Astrocyte of the hippocampus (primary cell): ENCODE measurements around the gene ELMOD3.
"Not testable (repeated sequence)": the region's sequence is repeated elsewhere in the genome, so short reads cannot be mapped to it uniquely, and the experiment has no call there.

Source experiments
- DNase-seq: peaks from one replicate; pipeline ENCODE4 v3.0.0; 2011; ENCODE audit warnings: low read depth, low spot score

ELMOD3 gene

DNA sequence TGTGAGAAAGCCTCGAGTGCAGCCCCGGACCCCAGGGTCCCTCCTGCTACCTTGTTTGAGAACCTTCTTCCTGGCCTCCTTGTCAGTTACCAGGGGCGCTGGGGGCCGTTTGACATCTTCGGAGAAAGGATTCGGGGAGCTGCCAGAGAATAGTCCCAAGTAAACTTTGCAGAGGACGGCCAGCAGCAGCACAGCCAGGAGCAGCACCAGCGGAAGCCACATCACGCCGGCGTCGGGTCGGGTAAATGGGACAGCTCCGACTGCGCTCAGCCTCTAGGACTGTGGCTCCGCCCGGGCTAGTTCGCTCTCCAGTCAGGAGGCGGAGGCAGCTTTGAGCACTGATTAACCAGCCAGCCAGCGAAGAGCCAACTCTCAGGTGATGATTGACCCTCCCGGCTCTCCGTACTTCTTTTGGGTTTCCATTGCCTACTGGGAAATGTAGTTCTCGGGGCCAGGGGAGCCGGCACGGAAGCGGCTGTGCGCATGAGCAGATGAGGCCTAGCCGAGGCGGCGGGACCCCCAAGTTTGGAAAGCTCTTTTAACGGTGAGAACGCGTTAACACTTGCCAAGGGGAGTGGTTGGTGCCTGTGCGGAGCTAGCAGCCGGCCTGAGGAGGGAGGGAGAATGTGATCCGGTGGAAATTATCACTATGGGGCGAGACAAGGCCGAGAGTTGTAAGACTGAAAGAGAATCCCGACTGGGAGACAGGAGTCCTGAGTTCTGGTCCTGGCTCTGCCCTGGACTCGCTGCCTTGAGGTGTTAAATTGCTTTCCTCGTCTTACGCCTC lies at the start of gene ELMOD3, which contains the start of gene RETSAT:
Gene ELMOD3 (plus strand): TSS at position 484 of the 787 bp plus-strand sequence. CDS start 2,430 bp downstream, outside the sequence.
Gene RETSAT (minus strand): TSS at position 243 of the 787 bp plus-strand sequence. CDS start 21 bp downstream, at position 222.
- DNase-seq, result peak; percentile 99

DNA sequence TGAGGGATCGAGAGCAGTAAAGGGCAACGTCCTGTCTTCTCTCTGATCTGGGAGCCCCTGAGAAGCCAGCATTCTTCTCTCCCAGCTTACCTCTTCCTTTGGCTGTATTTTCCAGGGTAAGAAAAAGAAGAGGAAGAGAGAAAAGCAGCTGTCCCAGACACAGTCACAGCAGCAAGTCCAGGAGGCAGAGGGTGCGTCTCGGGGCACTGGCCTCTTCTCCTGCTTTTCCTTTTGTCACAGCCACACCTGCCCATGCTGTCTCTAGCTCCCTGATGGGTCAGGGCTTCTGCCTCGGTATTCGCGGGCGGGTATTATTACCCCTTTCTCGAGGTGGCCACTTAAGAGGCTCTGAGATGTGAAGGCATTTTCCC lies 47.1 kb upstream of the ELMOD3 start:
- DNase-seq, result no peak

DNA sequence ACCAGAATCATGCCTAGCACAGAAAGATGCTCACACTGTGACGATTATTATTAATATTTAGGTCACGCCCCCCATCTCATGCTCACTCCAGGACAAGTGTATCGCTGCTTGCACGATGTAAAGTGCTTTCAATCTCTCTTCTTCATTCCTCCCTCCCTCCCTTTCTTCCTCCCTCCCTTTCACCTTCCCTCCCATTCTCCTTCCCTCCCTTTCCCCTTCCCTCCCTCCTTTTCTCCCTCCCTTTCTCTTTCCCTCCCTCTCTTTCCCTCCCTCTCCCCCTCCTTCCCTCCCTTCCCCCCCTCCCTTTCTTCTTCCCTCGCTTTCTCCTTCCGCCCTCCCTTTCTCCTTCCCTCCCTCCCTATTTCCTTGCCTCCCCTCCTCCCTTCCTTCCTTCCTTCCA lies 46.4 kb upstream of the ELMOD3 start:
- DNase-seq, result no peak

DNA sequence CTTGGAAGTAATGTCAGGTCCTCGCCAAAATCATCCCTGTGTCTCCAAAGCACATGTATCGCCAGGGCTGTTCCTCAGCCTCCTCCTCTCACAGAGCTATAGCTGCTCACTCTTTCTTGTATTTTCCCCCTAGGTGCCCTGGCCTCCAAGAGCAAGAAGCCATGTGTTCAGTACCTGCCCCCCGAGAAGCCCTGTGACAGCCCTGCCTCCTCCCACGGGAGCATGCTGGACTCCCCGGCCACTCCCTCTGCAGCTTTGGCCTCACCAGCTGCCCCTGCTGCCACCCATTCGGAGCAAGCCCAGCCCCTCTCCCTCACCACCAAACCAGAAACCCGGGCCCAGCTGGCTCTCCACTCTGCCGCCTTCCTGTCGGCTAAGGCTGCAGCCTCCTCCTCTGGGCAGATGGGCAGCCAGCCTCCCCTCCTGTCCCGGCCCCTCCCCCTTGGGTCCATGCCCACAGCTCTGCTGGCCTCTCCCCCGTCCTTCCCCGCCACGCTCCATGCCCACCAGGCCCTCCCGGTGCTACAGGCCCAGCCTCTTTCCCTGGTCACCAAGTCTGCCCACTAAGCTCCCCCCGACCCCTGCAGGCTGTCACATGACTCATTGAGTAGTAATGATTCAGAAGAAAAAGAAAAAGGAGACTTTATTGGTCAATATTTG lies 45.5 kb upstream of the ELMOD3 start:
- peak; percentile 72 for DNase-seq

DNA sequence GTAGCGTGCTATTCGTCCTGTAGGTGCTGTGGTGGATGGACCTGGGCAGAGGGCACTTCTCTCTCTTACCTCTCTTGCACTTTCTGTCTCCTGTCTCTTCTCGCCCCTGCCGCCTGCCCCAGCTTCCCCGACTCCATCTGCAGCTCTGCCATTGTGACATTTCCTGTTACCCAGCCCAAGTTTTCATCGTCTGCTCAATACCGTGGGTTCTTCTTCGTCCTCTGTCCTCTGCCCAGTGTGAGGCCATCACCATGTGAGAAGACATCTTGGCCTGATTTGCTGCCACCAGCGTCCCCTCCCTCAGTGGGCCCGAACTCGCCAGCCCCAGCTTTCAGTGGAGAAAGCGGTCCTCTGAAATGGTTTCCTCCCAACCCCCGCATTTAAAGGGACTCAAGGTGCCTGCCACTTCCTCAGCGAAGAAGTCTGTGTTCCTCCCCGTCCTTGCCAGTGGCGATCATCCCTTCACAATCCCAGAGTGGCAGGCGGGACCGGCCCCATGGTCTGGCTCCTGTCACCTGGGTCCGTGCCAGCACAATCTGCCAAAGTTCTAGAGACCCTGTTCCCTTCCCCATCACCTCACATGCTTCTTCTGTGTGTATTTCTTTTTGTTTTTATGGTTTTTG lies 44.8 kb upstream of the ELMOD3 start:
- DNase-seq, result no peak

DNA sequence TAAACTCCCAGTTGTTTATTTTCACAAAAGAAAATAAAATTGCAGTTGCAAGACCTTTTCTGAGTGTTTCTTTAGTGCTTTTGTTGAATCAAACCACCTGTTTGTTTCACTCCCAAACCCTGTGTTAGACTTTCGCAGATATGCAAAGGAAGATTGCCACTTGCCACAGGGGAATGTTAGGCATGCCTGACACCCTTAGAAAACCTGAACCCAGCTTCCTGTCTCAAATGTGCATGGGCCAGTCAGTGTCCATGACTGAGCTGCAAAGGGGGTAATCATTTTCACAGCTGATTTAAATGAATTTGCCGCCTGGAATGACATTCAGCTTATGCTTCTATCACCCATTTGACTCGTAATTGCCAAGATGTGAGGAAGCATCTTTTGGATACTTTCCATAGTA lies 44.2 kb upstream of the ELMOD3 start:
- DNase-seq, result peak; percentile 17

DNA sequence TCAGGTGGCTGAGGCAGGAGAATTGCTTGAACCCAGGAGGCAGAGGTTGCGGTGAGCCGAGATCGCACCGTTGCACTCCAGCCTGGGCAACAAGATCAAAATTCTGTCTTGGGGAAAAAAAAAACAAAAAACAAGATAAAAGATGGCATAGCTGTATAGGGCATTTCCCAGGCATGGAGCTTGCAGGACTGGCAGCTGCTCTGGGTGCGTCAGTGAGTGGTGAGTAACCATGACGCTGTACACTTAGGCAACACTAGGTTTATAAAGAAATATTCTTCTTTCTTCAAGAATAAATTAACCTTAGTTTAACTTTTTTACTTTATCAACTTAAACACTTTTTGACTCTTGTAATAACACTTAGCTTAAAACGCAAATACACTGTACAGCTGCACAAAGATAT lies 42.2 kb upstream of the ELMOD3 start:
- peak; percentile 57 for DNase-seq

DNA sequence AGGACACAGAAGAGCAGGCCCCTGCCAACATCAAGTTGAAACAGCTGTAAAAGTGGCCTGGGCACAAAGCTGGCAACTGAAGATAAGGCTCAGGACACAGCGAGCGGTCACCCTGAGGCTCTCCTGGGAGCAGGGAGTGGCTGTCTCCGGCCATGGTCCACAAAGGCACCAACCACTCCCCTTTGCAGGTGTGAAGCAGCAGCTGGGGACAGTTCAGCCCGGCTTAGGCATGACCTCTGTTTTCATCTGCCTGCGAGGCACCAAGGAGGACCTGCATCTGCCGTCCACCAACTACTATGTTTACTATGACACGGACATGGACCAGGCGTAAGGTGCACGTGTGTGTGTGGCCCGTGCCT lies 39.7 kb upstream of the ELMOD3 start:
- DNase-seq, result no peak

DNA sequence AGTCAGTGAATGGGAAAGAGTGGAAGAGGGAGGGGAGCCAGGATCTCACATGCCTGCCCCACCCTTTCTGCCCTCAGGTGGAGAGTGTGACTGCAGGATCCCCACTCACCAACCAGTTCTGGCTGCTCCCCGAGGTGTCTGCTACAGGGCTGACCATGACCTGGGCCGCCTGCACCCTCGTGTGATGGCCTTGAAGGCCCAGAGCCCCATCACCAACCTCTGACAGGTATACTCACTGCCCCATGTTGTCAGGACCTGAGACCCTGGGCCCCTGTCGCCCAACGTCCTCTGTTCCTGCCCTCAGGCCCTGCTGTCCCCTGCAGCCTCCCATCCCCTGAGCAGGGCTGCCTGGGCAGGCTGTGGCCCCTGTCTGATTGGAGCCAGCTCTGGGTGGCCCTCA lies 38.6 kb upstream of the ELMOD3 start:
- DNase-seq, result not testable (repeated sequence)

DNA sequence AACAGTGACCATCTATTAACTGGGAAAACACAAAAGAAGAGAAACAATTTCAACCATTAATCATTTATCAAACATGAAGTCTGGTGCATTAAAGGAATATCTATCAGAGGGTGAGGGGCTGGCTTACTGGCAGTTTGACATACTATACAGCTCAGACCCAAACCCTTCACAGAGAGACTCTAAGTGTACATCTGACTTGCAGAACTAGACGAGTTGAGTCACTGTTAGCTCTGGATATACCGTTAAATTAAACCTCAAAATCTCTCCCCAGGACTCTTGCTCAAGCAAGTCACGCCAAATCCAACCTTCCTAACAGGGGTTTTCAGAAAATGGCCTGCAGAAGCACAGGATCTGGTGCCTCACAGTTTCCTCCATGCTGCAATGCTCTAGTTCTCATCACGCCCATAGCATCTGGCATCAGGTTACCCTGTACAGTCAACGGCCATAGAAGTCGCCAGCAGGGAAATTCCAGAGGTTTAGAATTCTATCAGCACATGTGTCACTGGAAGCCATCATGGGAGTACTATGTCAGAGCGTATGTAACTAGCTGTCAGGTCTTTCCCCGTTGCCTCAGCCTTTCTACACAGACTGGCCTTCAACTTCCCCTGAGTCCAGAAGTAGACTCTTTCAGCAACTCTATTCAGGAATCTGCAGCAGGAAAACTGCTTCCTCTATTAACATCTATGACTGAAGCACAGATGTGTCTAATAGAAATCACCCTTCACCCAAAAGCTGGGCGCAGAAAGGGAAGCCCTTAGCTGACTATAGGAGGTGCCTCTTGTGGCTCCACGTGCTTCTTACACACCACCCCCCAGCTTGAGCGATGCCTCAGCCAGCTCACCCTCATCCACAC lies 36.1 kb upstream of the ELMOD3 start:
- DNase-seq, result peak; percentile 19

DNA sequence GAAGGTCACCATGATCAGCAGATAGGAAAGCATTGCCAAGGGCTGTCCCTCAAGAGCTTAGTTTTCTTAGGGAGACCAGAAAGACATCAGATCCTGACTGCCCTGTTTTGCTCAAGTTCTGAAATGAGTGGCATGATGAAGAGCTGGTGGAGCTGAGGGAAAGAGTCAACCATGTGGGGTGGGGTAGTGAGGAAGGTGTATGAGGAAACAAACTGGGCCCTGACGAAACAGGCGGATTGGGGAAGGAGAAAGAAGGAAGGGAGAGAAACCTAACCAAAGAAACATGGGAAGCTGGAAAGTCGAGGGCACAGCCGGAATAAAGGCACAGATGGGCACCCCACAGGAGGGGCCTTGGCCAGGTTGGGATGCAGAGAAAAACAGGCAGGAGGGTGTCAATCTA lies 34.8 kb upstream of the ELMOD3 start:
- no peak for DNase-seq

DNA sequence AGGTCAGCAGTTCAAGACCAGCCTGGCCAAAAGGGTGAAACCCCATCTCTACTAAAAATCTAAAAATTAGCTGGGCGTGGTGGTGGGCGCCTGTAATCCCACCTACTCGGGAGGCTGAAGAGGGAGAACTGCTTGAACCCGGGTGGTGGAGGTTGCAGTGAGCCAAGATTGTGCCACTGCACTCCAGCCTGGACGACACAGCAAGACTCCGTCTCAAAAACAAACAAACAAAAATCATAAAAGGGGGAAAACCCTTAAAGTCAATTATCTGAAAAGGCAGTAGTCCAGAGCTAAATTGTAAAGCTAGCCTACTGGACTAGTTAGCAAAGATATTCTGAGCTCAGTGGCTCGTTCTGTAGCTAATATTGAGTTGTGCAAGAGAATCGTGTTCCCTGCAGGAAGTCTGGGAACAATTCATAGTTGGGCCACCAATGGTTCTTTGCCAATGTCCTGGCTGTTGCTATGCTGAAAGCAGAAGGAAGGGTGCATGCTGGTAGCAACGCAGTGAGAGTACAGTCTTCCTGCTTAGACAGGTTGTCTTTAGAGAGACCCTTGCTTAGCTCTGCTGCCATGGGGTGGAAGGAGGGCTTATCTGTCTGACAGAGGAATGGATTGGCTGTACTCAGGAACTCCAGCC lies 31.1 kb upstream of the ELMOD3 start:
- no peak for DNase-seq

DNA sequence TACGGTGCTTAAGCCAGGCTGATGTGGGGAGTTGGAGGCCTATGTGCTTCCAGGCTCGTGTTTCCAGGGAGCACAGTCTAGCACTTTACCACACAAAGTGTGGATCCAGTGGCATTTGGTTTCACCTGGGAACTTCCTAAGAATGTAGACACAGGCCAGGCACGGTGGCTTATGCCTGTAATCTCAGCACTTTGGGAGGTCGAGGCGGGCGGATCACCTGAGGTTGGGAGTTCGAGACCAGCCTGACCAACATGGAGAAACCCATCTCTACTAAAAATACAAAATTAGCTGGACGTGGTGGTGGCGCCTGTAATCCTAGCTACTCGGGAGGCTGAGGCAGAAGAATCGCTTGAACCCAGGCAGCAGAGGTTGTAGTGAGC lies 30.6 kb upstream of the ELMOD3 start:
- not testable (repeated sequence) for DNase-seq

DNA sequence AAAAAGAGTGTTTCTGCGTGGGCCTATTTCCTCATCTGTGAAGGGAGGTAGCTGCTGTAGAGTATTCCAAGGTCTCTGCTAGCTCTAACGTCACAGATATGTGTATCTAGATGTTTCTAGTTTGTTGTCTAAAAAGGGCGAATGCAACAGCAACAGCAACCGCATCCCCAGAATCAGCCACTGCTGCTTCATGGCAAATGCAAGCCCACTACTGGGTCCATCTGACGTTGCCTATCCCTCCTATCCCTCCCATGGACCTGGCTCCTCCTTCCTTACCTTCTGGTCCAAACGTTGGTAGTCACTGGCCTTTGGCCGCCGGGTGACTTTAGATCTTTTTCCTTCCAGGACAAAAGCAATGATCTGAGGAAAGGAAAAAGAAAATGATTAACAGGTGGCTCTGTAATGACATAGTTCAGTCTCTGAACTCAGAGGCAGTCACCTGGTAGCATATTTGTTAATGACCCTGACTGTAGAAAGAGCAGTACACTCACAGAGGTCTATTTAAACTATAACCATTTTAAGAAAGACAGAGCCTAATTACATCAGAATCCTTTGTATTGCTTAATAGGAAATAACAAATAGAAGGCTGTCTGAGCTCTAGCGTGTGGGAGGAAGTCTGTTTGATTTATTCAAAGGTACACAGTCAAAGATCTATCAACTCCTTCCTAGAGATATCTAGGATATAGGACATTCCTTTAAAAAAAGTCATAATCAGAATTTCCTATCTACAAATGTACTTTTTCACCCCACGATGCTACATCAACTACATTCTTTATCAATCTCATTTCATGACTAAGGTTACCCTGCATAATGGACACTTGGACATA lies 29.7 kb upstream of the ELMOD3 start:
- DNase-seq, result no peak

DNA sequence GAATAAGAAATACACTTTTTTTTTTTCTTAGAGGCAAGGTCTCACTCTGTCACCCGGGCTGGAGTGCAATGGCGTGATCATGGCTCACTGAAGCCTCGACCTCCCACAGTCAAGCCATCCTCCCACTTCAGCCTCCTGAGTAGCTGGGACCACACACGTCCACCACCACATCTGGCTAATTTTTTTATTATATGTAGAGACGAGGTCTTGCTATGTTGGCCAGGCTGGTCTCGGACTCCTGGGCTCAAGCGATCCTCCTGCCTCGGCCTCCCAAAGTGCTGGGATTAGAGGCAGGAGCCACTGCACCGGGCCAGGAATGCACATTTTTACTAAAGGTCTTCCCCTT lies 29.1 kb upstream of the ELMOD3 start:
- DNase-seq, result no peak

DNA sequence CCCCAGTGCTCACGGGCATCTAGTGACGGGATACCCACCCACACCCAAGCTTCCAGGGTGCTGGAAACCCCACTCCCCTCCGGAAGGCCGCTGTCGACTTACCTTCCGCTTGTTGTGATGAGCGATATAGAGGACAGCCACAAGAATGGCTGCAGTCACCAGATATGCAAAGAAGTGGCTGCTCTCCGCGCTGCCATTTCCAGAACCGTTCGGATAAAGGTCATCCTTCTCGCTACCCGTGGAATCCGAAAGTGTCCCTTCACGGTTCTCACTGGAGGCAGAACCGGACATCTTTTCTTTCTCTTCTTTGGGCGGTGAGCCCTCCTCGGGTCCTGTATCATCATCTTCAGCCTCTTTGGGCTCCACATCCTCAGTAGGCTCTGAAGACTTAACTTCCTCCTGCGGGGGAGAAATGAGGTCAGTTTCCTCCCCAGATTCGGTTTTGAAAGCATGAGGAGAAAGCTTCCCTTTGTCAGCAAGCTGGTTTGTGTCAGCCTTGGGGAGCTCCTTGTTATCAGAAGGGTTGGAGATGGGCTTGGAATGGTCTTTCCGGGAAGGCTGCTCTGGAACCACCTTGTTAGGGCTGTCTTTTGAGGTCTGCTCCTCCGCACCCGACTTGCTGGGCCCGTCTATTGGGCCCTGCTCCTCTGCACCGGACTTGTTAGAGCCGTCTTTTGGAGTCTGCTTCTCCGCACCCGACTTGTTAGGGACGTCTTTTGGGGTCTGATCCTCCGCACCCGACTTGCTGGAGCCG lies 28.0 kb upstream of the ELMOD3 start:
- DNase-seq, result peak; percentile 28

DNA sequence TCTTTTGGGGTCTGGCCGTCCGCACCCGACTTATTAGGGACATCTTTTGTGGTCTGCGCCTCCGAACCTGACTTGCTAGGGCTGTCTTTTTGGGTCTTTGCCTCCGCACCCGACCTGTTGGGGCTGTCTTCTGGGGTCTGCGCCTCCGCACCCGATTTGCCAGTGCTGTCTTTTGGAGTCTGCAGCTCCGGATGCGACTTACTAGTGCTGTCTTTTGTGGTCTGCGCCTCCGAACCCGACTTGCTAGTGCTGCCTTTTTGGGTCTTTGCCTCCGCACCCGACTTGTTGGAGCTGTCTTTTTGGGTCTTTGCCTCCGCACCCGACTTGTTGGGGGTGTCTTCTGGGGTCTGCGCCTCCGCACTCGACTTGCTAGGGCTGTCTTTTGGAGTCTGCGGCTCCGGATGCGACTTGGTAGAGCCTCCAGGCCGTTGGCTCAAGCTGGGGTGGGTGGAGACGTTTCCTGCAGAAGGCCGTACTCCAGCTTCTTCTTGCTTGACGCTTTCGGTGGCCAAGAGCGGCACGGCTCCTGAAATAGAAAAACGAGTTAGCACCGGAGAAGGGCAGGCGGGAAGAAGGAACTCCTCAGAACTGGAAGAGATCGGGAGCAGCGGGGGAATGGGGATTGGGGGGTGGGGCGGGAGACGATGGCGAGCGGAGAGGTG lies 27.3 kb upstream of the ELMOD3 start:
- peak; percentile 62 for DNase-seq

DNA sequence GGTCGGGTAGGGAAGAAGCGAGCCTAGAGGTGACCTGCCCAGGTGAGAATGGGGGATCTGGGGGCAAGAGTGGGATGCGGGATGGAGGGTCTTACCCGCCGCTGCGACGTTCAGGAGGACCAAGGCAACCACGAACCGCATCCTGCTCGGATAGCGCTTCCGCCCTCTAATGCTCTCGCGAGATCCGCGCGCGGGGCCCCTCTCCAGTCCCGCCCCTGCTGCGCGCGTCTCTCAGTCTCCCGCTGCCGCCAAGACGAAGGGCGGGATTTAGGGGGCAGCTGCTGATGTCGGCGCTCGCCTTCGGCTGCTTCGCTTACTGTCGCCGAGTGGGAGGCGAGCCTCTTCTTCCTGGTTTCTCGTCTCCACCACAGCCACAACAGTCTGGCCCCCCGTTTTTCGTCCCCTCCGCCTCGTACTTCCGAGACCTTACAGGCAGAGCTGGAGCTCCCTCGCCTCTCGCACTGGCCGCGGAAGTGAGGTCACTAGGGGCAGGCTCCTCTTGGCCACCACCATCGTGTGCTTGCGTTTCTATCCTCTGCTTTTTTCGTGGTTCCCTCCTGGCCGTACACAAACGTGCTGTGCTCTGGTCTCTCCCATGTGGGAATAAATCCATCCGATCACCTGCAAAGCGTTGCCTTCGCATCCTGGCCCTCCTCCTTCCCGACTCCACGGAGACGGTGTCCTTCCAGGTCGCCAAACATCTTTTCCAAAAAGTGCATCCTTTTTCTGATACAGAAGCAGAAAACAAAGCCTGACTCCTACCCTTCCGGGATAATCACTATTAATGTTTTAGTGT lies 26.5 kb upstream of the ELMOD3 start, which contains the start of gene TGOLN2:
Gene TGOLN2 (minus strand): TSS at position 168 of the 796 bp plus-strand sequence. CDS start 27 bp downstream, at position 141.
- DNase-seq, result peak; percentile 96
